ENCODE measurements around the gene AHNAK2.

DNA sequence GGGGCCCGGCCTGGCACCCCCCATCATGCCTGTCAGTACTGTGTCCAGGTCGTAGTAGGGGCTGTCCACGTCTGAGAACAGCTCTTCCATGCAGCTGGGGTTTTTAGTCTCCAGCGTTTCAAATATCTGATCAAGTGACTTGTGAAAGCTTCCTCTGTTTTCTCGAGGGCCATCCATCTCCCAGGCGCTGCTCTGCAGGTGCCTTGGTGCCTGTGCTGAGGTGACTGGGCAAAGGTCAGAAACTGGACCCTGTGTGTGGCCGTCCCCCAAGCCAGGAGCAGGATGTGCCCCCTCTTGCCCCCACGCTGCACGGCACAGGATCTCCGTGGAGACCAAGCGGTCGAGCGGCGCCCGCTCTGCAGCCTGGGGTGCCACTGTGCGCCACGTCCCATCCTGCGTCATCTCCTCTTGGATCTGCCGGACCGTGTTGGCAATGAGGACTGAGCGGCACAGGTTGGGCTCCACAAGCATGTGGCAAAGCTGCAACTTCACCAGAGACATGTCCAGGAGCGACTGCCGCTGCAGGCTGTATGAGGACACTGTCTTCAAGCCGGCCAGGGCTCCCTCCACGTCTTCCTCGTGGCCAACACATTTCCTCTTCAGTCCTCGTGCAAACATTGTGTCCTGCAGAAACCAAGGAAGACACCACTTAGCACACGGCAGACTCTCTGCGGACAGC, 33.3 kb upstream of the AHNAK2 start:
- TF ChIP-seq POLR2A (IDR thresholded peaks at IDR 0.05), result no peak
- TF ChIP-seq, protein P1, sequence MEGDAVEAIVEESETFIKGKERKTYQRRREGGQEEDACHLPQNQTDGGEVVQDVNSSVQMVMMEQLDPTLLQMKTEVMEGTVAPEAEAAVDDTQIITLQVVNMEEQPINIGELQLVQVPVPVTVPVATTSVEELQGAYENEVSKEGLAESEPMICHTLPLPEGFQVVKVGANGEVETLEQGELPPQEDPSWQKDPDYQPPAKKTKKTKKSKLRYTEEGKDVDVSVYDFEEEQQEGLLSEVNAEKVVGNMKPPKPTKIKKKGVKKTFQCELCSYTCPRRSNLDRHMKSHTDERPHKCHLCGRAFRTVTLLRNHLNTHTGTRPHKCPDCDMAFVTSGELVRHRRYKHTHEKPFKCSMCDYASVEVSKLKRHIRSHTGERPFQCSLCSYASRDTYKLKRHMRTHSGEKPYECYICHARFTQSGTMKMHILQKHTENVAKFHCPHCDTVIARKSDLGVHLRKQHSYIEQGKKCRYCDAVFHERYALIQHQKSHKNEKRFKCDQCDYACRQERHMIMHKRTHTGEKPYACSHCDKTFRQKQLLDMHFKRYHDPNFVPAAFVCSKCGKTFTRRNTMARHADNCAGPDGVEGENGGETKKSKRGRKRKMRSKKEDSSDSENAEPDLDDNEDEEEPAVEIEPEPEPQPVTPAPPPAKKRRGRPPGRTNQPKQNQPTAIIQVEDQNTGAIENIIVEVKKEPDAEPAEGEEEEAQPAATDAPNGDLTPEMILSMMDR (IDR thresholded peaks at IDR 0.05), result no peak
